HG03159 (cell line): ENCODE data around the gene SNX14.

Source experiments
- ATAC-seq: cut with Tn5 transposase; IDR thresholded peaks from one replicate; pipeline ENCODE4 v1.9.1; 2021; ENCODE audit warnings: mild to moderate bottlenecking, moderate library complexity; ENCODE audit not compliant: unreplicated experiment

SNX14 gene

DNA sequence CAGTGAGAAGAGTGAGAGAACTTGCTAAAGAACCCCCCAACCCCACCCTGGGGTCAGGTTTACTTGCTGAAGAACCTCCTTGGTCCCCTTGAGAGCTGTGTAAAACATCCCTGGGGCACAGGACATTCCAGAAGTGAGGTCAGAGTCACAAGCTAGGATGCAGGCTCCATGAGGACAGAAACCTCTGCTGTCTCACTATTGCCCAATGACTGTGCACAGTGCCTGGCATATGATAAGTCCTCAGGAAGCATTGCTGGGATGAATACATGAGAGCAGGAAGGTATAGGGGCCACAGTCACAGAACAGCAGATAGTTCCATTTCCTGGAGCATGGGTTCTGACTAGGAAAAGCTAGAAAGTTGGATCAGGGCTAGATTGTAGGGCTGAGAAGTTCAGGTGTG is 125.3 kb downstream of the SNX14 start:
- ATAC-seq = no peak

DNA sequence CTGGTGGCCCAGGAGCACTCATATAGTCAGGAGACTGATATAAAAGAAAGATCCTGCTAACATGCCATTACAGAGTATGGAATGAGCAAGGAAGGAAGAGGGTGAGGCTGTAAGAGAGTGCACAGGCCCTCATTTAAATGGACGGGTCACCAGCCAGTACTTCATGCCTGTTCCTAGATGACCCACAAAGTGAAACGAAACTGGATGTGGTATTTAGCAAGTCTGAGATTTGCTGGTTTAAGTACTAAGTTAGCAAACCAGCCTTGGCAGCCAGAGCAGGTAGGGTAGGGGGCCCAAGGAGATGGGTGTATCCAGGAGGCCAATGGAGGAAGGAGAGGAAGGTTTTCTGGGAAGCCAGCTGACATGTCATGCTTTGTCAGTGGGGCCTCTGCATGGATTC is 127.9 kb downstream of the SNX14 start:
- ATAC-seq = peak; percentile 45

- ATAC-seq = no peak
These were observed 128.9 kb downstream of the SNX14 start for GRCh38 chr6:85464722-85465150.

GRCh38 chr6:85464260-85464644 is 129.4 kb downstream of the SNX14 start:
- ATAC-seq = no peak

DNA sequence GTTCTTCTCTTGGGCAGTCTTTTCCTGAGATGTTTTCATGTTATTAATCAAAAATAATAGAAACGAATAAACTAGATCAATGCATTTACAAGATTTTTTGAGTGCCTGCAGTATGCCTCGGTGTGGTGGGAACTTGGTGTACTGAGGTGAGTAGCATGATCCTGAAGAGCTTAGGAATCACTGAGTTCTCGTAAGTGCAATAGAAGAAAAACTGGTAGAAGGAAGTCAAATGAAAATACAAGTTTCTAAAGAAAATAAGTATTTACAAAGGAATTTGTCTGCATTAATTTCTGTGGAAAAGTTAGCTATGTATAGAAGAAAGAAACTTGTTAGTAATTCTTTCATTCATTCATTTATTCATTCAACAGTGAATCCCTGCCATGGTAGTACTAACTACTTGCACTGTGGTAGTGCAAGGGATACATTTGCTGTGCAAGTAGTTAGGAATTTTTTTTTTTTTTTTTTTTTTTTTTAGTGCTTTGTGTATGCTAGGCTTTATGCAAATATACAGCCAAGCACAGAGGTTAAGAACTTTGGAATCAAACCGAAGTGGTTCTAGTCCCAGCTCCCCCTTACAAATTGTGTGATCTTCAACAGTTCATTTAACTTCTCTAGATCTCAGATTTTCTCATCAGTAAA is 129.9 kb downstream of the SNX14 start:
- no peak for ATAC-seq

DNA sequence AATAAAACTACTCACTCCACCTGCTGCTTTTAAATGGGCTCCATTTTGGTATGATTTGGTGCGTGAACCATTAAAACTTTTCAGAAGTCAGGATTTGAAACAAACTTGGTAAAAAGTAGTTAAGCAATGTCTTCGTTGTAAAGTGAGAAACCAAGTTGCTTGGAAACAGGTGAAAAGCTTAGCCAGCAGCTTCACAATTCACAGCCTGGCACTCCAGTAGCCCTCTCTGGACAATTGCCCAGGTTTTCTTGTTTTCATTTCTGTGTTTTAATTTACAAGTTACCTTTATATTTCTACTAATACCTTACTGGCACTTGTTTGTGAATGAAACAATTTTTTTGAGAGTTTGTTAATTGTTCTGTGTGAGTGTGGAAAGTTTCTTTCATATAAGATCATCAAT is 131.0 kb downstream of the SNX14 start:
- no peak for ATAC-seq

DNA sequence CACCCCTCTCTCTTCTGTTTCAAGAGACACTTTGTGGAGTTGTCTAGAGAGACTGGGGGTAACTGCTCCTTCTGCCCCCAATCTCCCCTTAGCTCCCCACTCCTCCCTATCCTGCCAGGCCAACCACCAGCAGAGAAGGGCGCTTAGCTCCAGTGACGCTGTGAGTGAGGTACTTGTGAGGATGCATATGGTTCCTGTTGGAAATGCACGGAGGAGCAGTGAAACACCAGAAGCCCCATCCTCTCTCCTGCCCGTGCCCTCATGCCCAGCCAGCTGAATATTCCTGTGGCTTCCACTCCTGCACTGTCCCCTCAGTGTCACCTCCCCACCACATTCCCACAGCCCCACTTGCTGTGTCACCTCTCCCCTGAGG is 131.9 kb downstream of the SNX14 start:
- ATAC-seq = no peak

GRCh38 chr6:85460921-85461797 is 132.5 kb downstream of the SNX14 start:
- peak; percentile 80 for ATAC-seq

- ATAC-seq = no peak
These were observed 133.3 kb downstream of the SNX14 start for GRCh38 chr6:85460154-85460920.

DNA sequence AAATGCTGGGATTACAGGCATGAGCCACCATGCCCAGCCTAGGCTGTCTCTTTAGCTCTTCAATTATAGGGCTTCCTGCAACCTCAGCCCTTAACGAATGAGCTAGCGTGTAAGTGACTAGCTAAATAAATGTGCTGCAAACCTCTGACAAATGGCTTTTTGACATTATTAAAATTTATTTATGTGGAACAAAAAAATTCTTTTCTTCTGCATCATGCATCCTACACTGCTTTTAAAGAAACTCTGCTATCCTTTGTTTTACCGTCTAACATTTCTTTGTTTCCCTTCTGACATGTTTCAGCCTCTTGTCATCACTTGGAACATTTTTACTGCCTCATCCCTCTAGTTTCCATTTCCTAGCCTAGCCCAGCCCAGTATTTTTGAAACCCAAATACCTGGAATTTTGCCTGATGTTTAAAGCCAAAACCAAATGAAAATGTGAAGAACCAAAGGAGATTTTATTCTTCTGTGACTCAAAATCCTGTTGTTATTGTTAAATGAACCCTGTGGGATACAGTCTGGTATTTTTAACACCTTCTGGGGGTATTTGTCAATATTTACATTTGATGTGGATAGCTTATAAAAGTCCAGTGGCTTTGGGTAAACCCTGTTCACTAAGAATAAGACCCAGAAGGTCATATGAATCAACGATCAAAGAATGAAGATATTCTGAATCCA is 134.3 kb downstream of the SNX14 start:
- ATAC-seq = no peak

DNA sequence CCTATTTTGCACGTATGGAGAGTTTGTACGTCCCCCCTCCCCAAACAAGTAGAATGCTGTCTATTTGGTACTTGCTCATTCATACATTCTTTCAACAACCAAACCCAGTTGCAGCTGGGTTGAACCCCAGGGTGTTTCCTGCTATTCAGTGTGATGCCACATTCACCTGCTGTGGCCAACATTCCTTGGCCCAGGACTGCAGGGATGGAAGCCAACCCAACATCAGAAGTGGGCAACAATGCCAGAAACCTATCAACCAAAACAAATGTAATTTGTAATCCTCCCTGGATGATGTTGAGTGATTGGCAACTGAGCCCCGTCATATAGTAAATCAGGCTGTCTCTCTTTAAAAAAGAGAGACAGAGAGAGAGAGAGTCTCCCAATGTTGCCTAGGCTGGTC is 134.9 kb downstream of the SNX14 start:
- ATAC-seq = no peak

DNA sequence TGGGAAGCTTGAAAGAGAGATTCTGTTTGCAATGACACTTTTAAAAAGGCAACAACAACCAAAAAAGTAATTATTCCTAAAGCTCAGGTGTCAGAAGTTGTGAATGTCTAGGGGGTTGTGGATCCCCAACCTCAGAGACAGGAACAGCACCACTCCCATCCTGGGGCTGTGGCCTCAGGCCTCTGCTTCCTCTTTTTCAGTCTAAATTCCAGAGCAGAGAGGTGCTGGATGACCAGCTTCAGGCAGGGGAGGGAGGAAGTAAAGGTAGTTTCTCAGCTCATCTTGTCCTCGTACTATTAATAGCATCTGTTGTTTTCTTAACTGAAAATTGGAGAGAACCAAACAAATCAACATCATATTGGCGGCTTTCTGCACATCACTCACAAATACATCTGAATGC is 135.5 kb downstream of the SNX14 start:
- ATAC-seq = no peak

- ATAC-seq = no peak
These were observed 136.9 kb downstream of the SNX14 start for GRCh38 chr6:85456782-85457181.
